HG03575 (cell line): ENCODE measurements around the gene PNPLA8.
"Not testable (repeated sequence)": the region's sequence is repeated elsewhere in the genome, so short reads cannot be mapped to it uniquely, and the experiment has no call there.

Source experiments
- ATAC-seq: cut with Tn5 transposase; IDR thresholded peaks from one replicate; pipeline ENCODE4 v1.9.1; 2021; ENCODE audit not compliant: unreplicated experiment, insufficient number of reproducible peaks, low FRiP score; ENCODE audit errors: extremely low read depth

Gene PNPLA8

DNA sequence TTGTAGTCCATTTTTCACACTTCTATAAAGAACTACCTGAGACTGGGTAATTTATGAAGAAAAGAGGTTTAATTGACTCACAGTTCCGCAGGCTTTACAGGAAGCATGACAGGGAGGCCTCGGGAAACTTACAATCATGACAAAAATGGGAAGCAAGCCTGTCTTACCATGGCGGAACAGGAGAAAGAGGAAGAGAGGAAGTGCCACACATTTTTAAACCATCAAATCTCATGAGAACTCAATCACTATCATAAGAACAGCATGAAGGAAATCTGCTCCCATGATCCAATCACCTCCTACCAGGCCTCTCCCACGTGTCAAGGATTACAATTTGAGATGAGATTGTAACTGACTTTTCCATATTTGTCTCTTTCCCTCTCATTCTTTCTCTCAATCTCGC lies 9.3 kb upstream of the PNPLA8 start:
- no peak for ATAC-seq

DNA sequence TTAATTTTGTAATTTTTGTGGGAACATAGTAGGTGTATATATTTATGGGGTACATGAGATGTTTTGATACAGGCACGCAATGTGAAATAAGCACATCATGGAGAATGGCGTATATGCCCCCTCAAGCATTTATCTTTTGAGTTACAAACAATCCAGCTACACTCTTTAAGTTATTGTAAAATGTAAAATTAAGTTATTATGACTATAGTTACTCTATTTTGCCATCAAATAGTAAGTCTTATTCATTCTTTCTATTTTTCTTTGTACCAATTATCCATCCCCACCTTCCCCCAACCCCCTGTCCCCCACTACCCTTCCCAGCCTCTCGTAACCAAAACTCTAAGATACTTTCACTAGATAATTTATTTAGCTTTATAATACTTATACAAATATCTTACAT lies 7.8 kb upstream of the PNPLA8 start:
- ATAC-seq: no peak

DNA sequence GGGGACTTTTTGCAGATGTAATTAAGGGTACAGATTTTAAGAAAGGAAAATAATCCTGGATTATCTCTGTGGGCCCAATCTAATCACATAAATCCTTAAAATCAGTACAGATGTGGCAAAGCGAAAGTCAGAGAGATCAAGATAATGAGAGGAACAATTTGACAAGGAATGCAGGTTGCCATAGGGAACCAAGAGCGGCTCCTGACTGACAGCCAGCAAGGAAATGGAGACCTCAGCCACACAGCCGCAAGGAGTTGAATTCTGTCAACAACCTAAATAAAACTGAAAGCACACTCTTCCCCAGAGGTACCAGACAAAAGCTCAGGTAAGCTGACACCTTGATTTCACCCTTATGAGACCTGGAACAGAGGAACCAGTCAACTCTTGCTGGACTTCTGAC lies 3.4 kb upstream of the PNPLA8 start:
- no peak for ATAC-seq

DNA sequence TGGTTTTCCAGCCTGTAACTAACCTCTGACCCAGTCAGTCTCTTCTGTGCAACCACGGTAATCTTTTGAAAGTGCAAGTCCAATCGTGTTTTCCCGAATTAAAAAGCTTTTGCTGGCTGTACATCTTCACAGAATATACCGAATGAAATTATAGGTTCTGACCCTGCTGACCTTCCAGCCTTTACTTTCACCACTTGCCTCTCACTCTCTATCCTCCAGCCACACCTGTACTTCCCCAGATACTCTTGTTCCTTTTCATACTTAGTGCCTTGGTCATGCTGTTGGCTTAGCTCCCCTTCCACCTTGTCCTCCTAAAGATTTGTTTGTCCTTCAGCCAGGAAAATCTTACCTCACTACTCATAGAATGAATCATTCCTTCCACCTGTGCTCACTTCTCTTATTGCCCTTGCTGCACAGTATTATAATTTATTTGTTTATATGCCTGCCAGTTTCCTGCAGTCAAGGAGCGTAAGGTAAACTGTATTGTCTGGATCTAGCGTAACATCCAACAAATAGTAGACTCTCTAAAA lies 2.3 kb upstream of the PNPLA8 start:
- ATAC-seq: no peak

GRCh38 chr7:108526768-108527017 lies 758 bp upstream of the PNPLA8 start:
- no peak for ATAC-seq

DNA sequence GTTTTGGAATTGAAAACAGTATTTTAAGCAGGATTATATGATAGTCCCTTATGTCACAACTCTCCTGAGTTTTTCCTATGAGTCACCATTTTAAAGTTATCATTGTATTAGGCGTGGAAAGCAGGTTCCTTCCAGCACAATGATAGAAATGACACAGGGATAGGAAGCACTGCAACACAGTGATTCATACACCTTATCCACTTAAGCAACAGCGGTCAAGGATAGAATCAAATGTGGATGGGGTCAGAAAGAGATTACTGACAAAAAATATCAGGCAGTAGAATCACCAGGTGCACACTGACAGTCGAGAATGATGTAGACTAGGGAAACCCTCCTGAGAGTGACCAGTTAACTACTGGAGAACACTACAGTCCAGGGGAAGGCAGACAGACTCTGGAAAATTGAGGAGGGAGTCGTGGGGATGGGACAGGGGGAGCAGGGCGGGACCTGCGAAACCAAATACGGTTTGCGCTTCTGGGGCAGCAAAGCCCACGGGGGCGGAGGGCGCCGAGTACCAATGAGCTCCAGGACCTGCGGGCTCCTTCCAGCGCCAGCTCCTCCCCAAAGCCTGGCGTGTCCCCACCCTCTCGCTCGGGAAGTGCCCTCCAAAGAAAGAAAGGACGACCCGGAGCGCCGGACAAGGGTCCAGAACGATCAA lies 479 bp downstream of the PNPLA8 start:
- peak; percentile 22 for ATAC-seq

DNA sequence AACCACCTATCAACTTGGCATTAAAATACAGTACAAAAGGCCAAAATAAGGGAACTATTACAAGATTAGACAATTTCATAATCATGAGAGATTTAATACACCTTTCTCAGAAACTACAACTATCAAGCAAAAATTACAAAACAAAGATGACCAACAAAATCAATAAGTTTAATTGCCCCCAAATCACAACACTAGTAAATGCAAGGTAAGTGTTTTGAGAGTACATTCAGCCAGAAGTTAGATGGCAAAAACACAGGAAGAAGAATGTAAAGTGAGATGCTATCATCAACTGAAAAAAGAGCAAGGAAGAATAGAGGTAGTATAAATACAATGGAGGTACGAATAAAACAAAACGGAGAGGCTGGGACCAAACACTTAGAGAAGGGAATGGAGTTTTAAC lies 3.2 kb downstream of the PNPLA8 start:
- no peak for ATAC-seq

- ATAC-seq: no peak
Observed at GRCh38 chr7:108517951-108518350, 8.0 kb downstream of the PNPLA8 start.

GRCh38 chr7:108515630-108516029 lies 10.3 kb downstream of the PNPLA8 start:
- ATAC-seq: no peak

GRCh38 chr7:108515013-108515412 lies 10.9 kb downstream of the PNPLA8 start:
- no peak for ATAC-seq

GRCh38 chr7:108511939-108512338 lies 14.0 kb downstream of the PNPLA8 start:
- no peak for ATAC-seq

GRCh38 chr7:108504576-108504975 lies 21.4 kb downstream of the PNPLA8 start:
- not testable (repeated sequence) for ATAC-seq

DNA sequence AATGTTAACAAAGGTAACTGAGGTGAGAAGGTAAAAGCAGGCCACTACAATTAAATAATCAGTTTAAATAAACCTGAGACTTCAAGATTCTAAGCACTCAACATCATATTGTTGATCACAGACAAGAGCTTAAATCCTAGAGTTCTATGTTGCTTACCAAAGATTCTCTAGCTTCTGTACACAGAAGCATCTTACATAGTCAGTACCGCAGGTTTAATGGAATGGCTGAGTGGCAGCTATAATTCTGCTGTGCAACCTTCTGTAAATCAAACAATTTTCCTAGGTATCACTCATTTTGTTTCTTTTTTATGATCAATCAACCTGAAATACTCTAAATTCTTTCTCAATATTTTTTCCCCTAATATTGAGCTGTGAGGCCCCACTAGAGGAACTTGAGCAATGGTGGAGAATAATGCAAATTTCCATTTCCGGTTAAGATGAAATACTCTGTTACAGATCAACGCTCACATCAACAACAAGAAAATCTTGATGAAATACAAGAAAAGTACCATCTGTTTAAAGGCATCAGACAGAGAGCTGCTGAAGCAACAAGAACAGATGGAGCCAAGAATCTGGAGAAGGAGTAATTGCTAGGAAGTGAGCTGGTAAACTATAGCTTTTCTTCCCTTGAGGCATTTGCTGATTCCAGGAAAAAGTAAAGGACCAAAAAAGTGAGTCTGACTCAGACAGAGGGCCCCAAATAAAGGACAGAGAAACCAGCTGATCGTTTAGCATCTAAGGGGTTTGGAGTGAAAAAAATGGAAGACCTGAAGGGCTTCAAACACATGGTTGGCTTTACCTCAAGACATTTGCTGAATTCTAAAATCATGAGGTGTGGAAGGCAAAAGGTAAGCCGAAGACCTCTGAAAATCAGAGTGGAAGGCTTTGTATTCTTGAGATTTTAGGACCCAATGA lies 22.6 kb downstream of the PNPLA8 start:
- ATAC-seq: peak; percentile 91

DNA sequence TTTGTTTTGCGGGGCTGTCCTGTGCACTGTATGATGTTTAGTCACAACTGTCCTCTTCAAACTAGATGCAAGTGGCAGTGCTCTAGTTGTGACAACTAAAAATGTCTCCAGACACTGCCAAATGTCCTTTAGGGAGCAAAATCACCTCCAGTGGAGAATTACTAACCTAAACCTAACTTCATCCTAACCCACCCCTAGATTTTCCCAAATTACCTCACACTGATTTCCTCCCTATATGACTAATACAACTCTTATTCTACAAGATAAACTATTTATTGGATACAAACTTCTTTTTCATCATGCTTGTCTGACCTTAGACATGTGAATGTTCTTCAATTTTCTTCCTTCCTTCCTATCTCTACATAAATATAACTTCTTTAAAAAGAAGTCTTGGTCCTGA lies 26.4 kb downstream of the PNPLA8 start:
- ATAC-seq: no peak

DNA sequence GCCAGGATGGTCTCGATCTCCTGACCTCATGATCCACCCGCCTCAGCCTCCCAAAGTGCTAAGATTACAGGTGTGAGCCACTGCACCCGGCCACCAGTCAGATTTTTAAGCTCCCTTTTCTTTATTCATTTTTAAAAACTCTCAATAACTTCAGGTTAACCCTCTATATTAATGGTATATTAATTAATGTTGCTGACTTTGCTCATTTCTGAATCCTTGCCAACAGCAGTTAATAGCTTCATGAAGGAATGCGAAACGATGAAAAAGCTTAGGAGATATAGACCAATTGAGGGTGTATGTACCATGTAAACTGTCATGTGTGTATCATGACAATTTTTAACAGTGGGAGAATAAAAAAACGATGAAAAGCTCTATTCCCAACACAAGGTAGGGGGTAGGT lies 27.5 kb downstream of the PNPLA8 start:
- ATAC-seq: no peak

DNA sequence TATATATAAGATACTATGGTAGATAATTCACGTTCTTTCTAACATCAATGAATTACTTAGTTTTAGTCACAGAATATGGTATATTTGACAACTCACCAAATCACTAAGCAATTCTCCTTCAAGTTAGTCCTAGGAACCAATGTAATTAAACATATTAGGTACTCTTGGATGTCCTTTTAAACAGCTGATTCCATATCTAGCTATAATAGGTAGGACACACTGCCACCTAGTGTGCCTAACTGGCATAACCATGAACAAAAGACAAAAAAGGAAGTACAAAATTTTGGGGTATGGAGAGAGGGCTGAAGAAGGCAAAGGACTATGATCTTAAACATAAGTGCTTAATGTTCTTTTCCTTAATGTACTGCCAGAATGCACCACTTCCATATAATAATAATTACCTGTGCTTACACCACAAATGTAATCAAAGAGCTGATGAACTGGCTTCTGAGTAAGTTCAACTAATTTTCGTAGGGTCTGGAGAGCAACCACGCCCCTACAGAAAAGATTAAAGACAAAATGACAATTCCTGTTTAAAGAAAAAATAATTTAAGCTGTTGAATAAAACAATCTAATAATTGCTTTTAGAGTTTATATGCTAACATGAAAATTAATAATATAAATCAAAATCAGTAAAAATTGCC lies 28.7 kb downstream of the PNPLA8 start:
- ATAC-seq: no peak

DNA sequence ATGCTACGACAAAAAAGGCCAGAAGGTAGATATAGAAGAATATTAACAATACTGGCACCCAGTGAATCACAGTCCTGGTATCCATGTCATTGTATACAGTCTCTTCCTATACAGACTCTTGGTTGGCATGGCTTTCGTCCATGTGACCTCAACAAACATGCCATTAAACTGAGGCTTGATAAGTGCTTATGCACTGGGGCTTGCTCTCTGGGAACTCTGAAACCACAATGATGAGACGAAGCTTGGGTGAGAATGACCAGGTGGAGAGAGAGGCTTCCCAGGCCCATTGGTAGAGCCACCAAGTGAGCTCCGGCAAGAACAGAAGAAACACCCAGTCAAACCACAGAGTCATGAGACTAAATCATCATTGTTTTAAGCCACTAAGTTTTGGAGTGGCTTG lies 33.2 kb downstream of the PNPLA8 start:
- ATAC-seq: no peak

GRCh38 chr7:108488768-108489538 lies 37.0 kb downstream of the PNPLA8 start:
- ATAC-seq: no peak

- ATAC-seq: no peak
Observed at GRCh38 chr7:108487646-108488045, 38.3 kb downstream of the PNPLA8 start.
